HG02870 (cell line): ENCODE results near the gene SHISAL1.

Experiments used
- ATAC-seq: cut with Tn5 transposase; IDR thresholded peaks from one replicate; pipeline ENCODE4 v1.9.1; 2021; ENCODE audit warnings: mild to moderate bottlenecking, moderate library complexity; ENCODE audit not compliant: unreplicated experiment

Gene SHISAL1

GRCh38 chr22:44266796-44267760 is 45.7 kb downstream of the SHISAL1 start:
- no peak for ATAC-seq

GRCh38 chr22:44263547-44263946 is 49.2 kb downstream of the SHISAL1 start:
- no peak for ATAC-seq

GRCh38 chr22:44261861-44262595 is 50.7 kb downstream of the SHISAL1 start:
- no peak for ATAC-seq

- ATAC-seq = no peak
Measured at GRCh38 chr22:44261164-44261860, 51.4 kb downstream of the SHISAL1 start.

GRCh38 chr22:44260216-44261035 is 52.3 kb downstream of the SHISAL1 start:
- ATAC-seq = no peak

GRCh38 chr22:44259366-44260215 is 53.2 kb downstream of the SHISAL1 start:
- no peak for ATAC-seq

- ATAC-seq = no peak
Measured at GRCh38 chr22:44256556-44257485, 55.9 kb downstream of the SHISAL1 start.

GRCh38 chr22:44256085-44256484 is 56.7 kb downstream of the SHISAL1 start:
- ATAC-seq = no peak

- no peak for ATAC-seq
Measured at GRCh38 chr22:44254811-44255210, 57.9 kb downstream of the SHISAL1 start.

- no peak for ATAC-seq
Measured at GRCh38 chr22:44249376-44250147, 63.2 kb downstream of the SHISAL1 start.

- ATAC-seq = no peak
Measured at GRCh38 chr22:44248926-44249325, 63.8 kb downstream of the SHISAL1 start.

- ATAC-seq = no peak
Measured at GRCh38 chr22:44247923-44248892, 64.5 kb downstream of the SHISAL1 start.

- no peak for ATAC-seq
Measured at GRCh38 chr22:44247346-44247745, 65.4 kb downstream of the SHISAL1 start.

- no peak for ATAC-seq
Measured at GRCh38 chr22:44246615-44247326, 66.0 kb downstream of the SHISAL1 start.

- ATAC-seq = no peak
Measured at GRCh38 chr22:44245867-44246266, 66.9 kb downstream of the SHISAL1 start.

- ATAC-seq = no peak
Measured at GRCh38 chr22:44245438-44245837, 67.3 kb downstream of the SHISAL1 start.
